Parathyroid adenoma (tissue), 2 donors: ENCODE measurements around the gene PI4KA.
"Not testable (repeated sequence)": the region's sequence is repeated elsewhere in the genome, so short reads cannot be mapped to it uniquely, and the experiment has no call there.

Experiments
- H2AFZ ChIP-seq: fragments of 300-600 bp; sonication (generic); one replicate; pipeline ENCODE4 v1.7.0; 2017; ENCODE audit warnings: antibody characterized with exemption, mild to moderate bottlenecking
- H3K27ac ChIP-seq: fragments of 300-600 bp; sonication (generic); one replicate; pipeline ENCODE4 v1.7.0; 2017
- H3K27me3 ChIP-seq: fragments of 300-600 bp; sonication (generic); one replicate; pipeline ENCODE4 v1.7.0; 2017; ENCODE audit warnings: low read length; ENCODE audit not compliant: control insufficient read depth, insufficient read depth
- H3K36me3 ChIP-seq: fragments of 300-600 bp; sonication (generic); one replicate; pipeline ENCODE4 v1.7.0; 2017; ENCODE audit warnings: low read length; ENCODE audit not compliant: control insufficient read depth, insufficient read depth
- H3K4me1 ChIP-seq: fragments of 300-600 bp; sonication (generic); one replicate; pipeline ENCODE4 v1.7.0; 2017; ENCODE audit warnings: control low read depth
- H3K4me2 ChIP-seq: fragments of 300-600 bp; sonication (generic); one replicate; pipeline ENCODE4 v1.7.0; 2017; ENCODE audit warnings: low read length
- H3K4me3 ChIP-seq: fragments of 300-600 bp; sonication (generic); one replicate; pipeline ENCODE4 v1.7.0; 2017; ENCODE audit warnings: low read depth, low read length
- H3K79me2 ChIP-seq: fragments of 300-600 bp; sonication (generic); one replicate; pipeline ENCODE4 v1.7.0; 2017; ENCODE audit warnings: control low read depth
- H3K9ac ChIP-seq: fragments of 300-600 bp; sonication (generic); one replicate; pipeline ENCODE4 v1.7.0; 2017; ENCODE audit warnings: mild to moderate bottlenecking
- H3K9me3 ChIP-seq: fragments of 300-600 bp; sonication (generic); one replicate; pipeline ENCODE4 v1.7.0; 2017; ENCODE audit warnings: low read length; ENCODE audit not compliant: control insufficient read depth
- CTCF ChIP-seq: fragments of 300-600 bp; sonication (generic); IDR thresholded peaks from one replicate; pipeline ENCODE4 v1.7.0; 2017; ENCODE audit warnings: antibody characterized with exemption, mild to moderate bottlenecking
- donor health status: primary hyperparathyroidism.

Gene PI4KA

GRCh38 chr22:20724676-20725454 is 133.7 kb downstream of the PI4KA start:
- no peak overlapping the region for H3K4me2 ChIP-seq
- no peaks in the 10 kb centered on the region for H3K79me2 ChIP-seq
- H3K4me1 ChIP-seq, result no peaks in the 10 kb centered on the region
- no peak for TF ChIP-seq CTCF
- H3K27ac ChIP-seq, result no peak overlapping the region
- no peak overlapping the region for H2AFZ ChIP-seq
- H3K9me3 ChIP-seq, result no peaks in the 10 kb centered on the region
- H3K9ac ChIP-seq, result no peak overlapping the region
- H3K36me3 ChIP-seq, result no peaks in the 10 kb centered on the region
- no peaks in the 10 kb centered on the region for H3K27me3 ChIP-seq
- H3K4me3 ChIP-seq, result no peak overlapping the region

GRCh38 chr22:20721409-20722218 is 137.0 kb downstream of the PI4KA start:
- Histone ChIP-seq H3K9ac (no peak overlapping the region), H3K4me2 (no peak overlapping the region), H2AFZ (no peak overlapping the region), H3K4me1 (no peaks in the 10 kb centered on the region), H3K4me3 (no peak overlapping the region), H3K27me3 (no peaks in the 10 kb centered on the region), H3K27ac (no peak overlapping the region), H3K79me2 (no peaks in the 10 kb centered on the region), H3K9me3 (no peaks in the 10 kb centered on the region), H3K36me3 (no peaks in the 10 kb centered on the region)
- no peak for TF ChIP-seq CTCF

GRCh38 chr22:20720692-20721408 is 137.8 kb downstream of the PI4KA start:
- Histone ChIP-seq H3K79me2 (no peaks in the 10 kb centered on the region), H3K27ac (no peak overlapping the region), H3K4me3 (no peak overlapping the region), H3K4me1 (no peaks in the 10 kb centered on the region), H3K27me3 (no peaks in the 10 kb centered on the region), H3K4me2 (no peak overlapping the region), H3K36me3 (no peaks in the 10 kb centered on the region), H3K9me3 (no peaks in the 10 kb centered on the region), H3K9ac (no peak overlapping the region), H2AFZ (no peak overlapping the region)
- no peak for TF ChIP-seq CTCF

- H3K36me3 ChIP-seq, H3K79me2 ChIP-seq, H3K4me1 ChIP-seq, H3K9me3 ChIP-seq, H3K9ac ChIP-seq, H3K4me3 ChIP-seq, H2AFZ ChIP-seq, H3K27ac ChIP-seq, H3K4me2 ChIP-seq, H3K27me3 ChIP-seq: not testable (repeated sequence)
Observed at GRCh38 chr22:20718727-20719126, 139.9 kb downstream of the PI4KA start.

GRCh38 chr22:20717981-20718380 is 140.6 kb downstream of the PI4KA start:
- not testable (repeated sequence) for H3K4me1 ChIP-seq, H3K27ac ChIP-seq, H3K79me2 ChIP-seq, H3K4me3 ChIP-seq, H3K9me3 ChIP-seq, H2AFZ ChIP-seq, H3K27me3 ChIP-seq, H3K36me3 ChIP-seq, H3K4me2 ChIP-seq, H3K9ac ChIP-seq

- H2AFZ ChIP-seq, H3K9me3 ChIP-seq, H3K36me3 ChIP-seq, H3K27ac ChIP-seq, H3K79me2 ChIP-seq, H3K9ac ChIP-seq, H3K27me3 ChIP-seq, H3K4me2 ChIP-seq, H3K4me3 ChIP-seq, H3K4me1 ChIP-seq: not testable (repeated sequence)
Observed at GRCh38 chr22:20717213-20717866, 141.3 kb downstream of the PI4KA start.

- H3K27me3 ChIP-seq, H3K9ac ChIP-seq, H3K27ac ChIP-seq, H3K36me3 ChIP-seq, H3K4me3 ChIP-seq, H3K9me3 ChIP-seq, H3K4me1 ChIP-seq, H2AFZ ChIP-seq, H3K79me2 ChIP-seq, H3K4me2 ChIP-seq: not testable (repeated sequence)
Observed at GRCh38 chr22:20713116-20713515, 145.5 kb downstream of the PI4KA start.

GRCh38 chr22:20709966-20710365 is 148.6 kb downstream of the PI4KA start:
- not testable (repeated sequence) for H3K4me3 ChIP-seq, H2AFZ ChIP-seq, H3K9ac ChIP-seq, H3K9me3 ChIP-seq, H3K27ac ChIP-seq, H3K36me3 ChIP-seq, H3K79me2 ChIP-seq, H3K4me2 ChIP-seq, H3K27me3 ChIP-seq, H3K4me1 ChIP-seq
